HEK293 (cell line): ENCODE data around the gene NEXN.

ENCODE experiments used
- HOXA7 ChIP-seq: sonication (generic); formaldehyde crosslinking; IDR thresholded peaks from 2 replicates; pipeline ENCODE4 v1.8.1; 2022; ENCODE audit warnings: missing genetic modification reagents, borderline replicate concordance
- KLF10 ChIP-seq: fragments of 450-650 bp; IDR thresholded peaks from 2 replicates; pipeline ENCODE4 v1.5.1; 2018; ENCODE audit warnings: missing biosample characterization, mild to moderate bottlenecking, missing genetic modification characterization
- KLF16 ChIP-seq: fragments of 450-650 bp; formaldehyde crosslinking; IDR thresholded peaks from 2 replicates; pipeline ENCODE4 v1.5.1; 2017; ENCODE audit warnings: missing biosample characterization, missing genetic modification characterization
- YY2 ChIP-seq: fragments of 450-650 bp; formaldehyde crosslinking; IDR thresholded peaks from 2 replicates; pipeline ENCODE4 v1.5.1; 2016; ENCODE audit warnings: missing biosample characterization, missing genetic modification characterization
- ZBTB49 ChIP-seq: fragments of 450-650 bp; formaldehyde crosslinking; IDR thresholded peaks from 2 replicates; pipeline ENCODE4 v1.5.1; 2016; ENCODE audit warnings: missing biosample characterization, missing genetic modification characterization, low read depth
- ZFHX2 ChIP-seq: fragments of 450-650 bp; formaldehyde crosslinking; conservative IDR thresholded peaks from 2 replicates; pipeline ENCODE4 v1.5.1; 2016; ENCODE audit warnings: missing biosample characterization, missing genetic modification characterization
- ZNF121 ChIP-seq: fragments of 450-650 bp; formaldehyde crosslinking; IDR thresholded peaks from 2 replicates; pipeline ENCODE4 v1.5.1; 2016; ENCODE audit warnings: missing biosample characterization, missing genetic modification characterization
- ZNF133 ChIP-seq: fragments of 450-650 bp; formaldehyde crosslinking; IDR thresholded peaks from 2 replicates; pipeline ENCODE4 v1.5.1; 2016; ENCODE audit warnings: missing biosample characterization, missing genetic modification characterization
- ZNF138 ChIP-seq: fragments of 450-650 bp; formaldehyde crosslinking; IDR thresholded peaks from 2 replicates; pipeline ENCODE4 v1.5.1; 2016; ENCODE audit warnings: missing biosample characterization, missing genetic modification characterization, borderline replicate concordance
- ZNF146 ChIP-seq: fragments of 450-650 bp; formaldehyde crosslinking; IDR thresholded peaks from 2 replicates; pipeline ENCODE4 v1.5.1; 2016; ENCODE audit warnings: missing biosample characterization, missing genetic modification characterization
- ZNF169 ChIP-seq: fragments of 450-650 bp; formaldehyde crosslinking; IDR thresholded peaks from 2 replicates; pipeline ENCODE4 v1.5.1; 2016; ENCODE audit warnings: missing biosample characterization, missing genetic modification characterization
- ZNF174 ChIP-seq: fragments of 450-650 bp; formaldehyde crosslinking; IDR thresholded peaks from 2 replicates; pipeline ENCODE4 v1.5.0; 2017; ENCODE audit warnings: missing biosample characterization, mild to moderate bottlenecking, missing genetic modification characterization
- ZNF214 ChIP-seq: fragments of 450-650 bp; formaldehyde crosslinking; IDR thresholded peaks from 2 replicates; pipeline ENCODE4 v1.5.1; 2017; ENCODE audit warnings: missing biosample characterization, mild to moderate bottlenecking, missing genetic modification characterization, borderline replicate concordance
- ZNF266 ChIP-seq: fragments of 450-650 bp; formaldehyde crosslinking; IDR thresholded peaks from 2 replicates; pipeline ENCODE4 v1.5.1; 2016; ENCODE audit warnings: missing biosample characterization, missing genetic modification characterization, low read depth
- ZNF335 ChIP-seq: fragments of 450-650 bp; formaldehyde crosslinking; conservative IDR thresholded peaks from 2 replicates; pipeline ENCODE4 v1.5.1; 2016; ENCODE audit warnings: missing biosample characterization, missing genetic modification characterization
- ZNF37A ChIP-seq: fragments of 450-650 bp; IDR thresholded peaks from 2 replicates; pipeline ENCODE4 v1.5.1; 2018; ENCODE audit warnings: missing biosample characterization, missing genetic modification characterization
- ZNF391 ChIP-seq: fragments of 450-650 bp; formaldehyde crosslinking; IDR thresholded peaks from 2 replicates; pipeline ENCODE4 v1.5.1; 2016; ENCODE audit warnings: low read depth, missing biosample characterization, missing genetic modification characterization, borderline replicate concordance
- ZNF398 ChIP-seq: fragments of 450-650 bp; formaldehyde crosslinking; IDR thresholded peaks from 2 replicates; pipeline ENCODE4 v1.5.1; 2017; ENCODE audit warnings: missing biosample characterization, missing genetic modification characterization
- ZNF416 ChIP-seq: fragments of 450-650 bp; formaldehyde crosslinking; IDR thresholded peaks from 2 replicates; pipeline ENCODE4 v1.5.1; 2016; ENCODE audit warnings: missing biosample characterization, missing genetic modification characterization
- ZNF473 ChIP-seq: fragments of 450-650 bp; formaldehyde crosslinking; IDR thresholded peaks from 2 replicates; pipeline ENCODE4 v1.5.1; 2017; ENCODE audit warnings: missing biosample characterization, missing genetic modification characterization
- ZNF555 ChIP-seq: fragments of 450-650 bp; formaldehyde crosslinking; conservative IDR thresholded peaks from 2 replicates; pipeline ENCODE4 v1.5.1; 2017; ENCODE audit warnings: missing biosample characterization, mild to moderate bottlenecking, missing genetic modification characterization, inconsistent platforms
- ZNF561 ChIP-seq: fragments of 450-650 bp; IDR thresholded peaks from 2 replicates; pipeline ENCODE4 v1.5.1; 2018; ENCODE audit warnings: missing biosample characterization, missing genetic modification characterization, borderline replicate concordance
- ZNF596 ChIP-seq: fragments of 450-650 bp; IDR thresholded peaks from 2 replicates; pipeline ENCODE4 v1.5.0; 2018; ENCODE audit warnings: missing biosample characterization, mild to moderate bottlenecking, missing genetic modification characterization, moderate library complexity
- ZNF600 ChIP-seq: fragments of 450-650 bp; formaldehyde crosslinking; IDR thresholded peaks from 2 replicates; pipeline ENCODE4 v1.5.1; 2016; ENCODE audit warnings: missing biosample characterization, missing genetic modification characterization
- ZNF658 ChIP-seq: fragments of 450-650 bp; formaldehyde crosslinking; IDR thresholded peaks from 2 replicates; pipeline ENCODE4; 2016; ENCODE audit warnings: missing biosample characterization, missing genetic modification characterization
- ZNF670 ChIP-seq: fragments of 450-650 bp; formaldehyde crosslinking; IDR thresholded peaks from 2 replicates; pipeline ENCODE4 v1.5.1; 2016; ENCODE audit warnings: missing biosample characterization, missing genetic modification characterization, low read depth
- ZNF768 ChIP-seq: fragments of 450-650 bp; formaldehyde crosslinking; IDR thresholded peaks from 2 replicates; pipeline ENCODE4 v1.5.1; 2018; ENCODE audit warnings: missing biosample characterization, mild to moderate bottlenecking, missing genetic modification characterization
- ZNF785 ChIP-seq: fragments of 450-650 bp; formaldehyde crosslinking; IDR thresholded peaks from 2 replicates; pipeline ENCODE4 v1.5.1; 2016; ENCODE audit warnings: missing biosample characterization, missing genetic modification characterization
- ZSCAN16 ChIP-seq: fragments of 450-650 bp; formaldehyde crosslinking; IDR thresholded peaks from 2 replicates; pipeline ENCODE4 v1.5.1; 2016; ENCODE audit warnings: missing biosample characterization, missing genetic modification characterization
- ZSCAN5A ChIP-seq: fragments of 450-650 bp; formaldehyde crosslinking; IDR thresholded peaks from 2 replicates; pipeline ENCODE4 v1.5.1; 2016; ENCODE audit warnings: missing biosample characterization, missing genetic modification characterization
- ZXDB ChIP-seq: fragments of 450-650 bp; formaldehyde crosslinking; IDR thresholded peaks from 2 replicates; pipeline ENCODE4 v1.5.1; 2016; ENCODE audit warnings: missing biosample characterization, missing genetic modification characterization
- TF ChIP-seq, protein P1 (sequence below): fragments of 450-650 bp; IDR thresholded peaks from 2 replicates; pipeline ENCODE4 v1.5.1; 2018; ENCODE audit warnings: missing biosample characterization, mild to moderate bottlenecking, missing genetic modification characterization
- TF ChIP-seq, protein P2 (sequence below): fragments of 450-650 bp; formaldehyde crosslinking; IDR thresholded peaks from 2 replicates; pipeline ENCODE4; 2016; ENCODE audit warnings: missing biosample characterization, missing genetic modification characterization

Gene NEXN

GRCh38 chr1:77888781-77889642 lies 588 bp downstream of the NEXN start (continued):
- TF ChIP-seq ZNF768 (tag by site-specific recombination) (no peak), ZSCAN5A (no peak), ZNF174 (no peak), ZFHX2 (tag by site-specific recombination) (no peak), KLF10 (tag by site-specific recombination) (no peak), ZNF335 (tag by site-specific recombination) (peak; percentile 78), ZNF555 (tag by site-specific recombination) (no peak), ZNF670 (no peak), ZNF266 (tag by site-specific recombination) (no peak), ZNF658 (no peak), ZNF121 (tag by site-specific recombination) (no peak; the same call in 1 of the 2 replicates), ZNF600 (peak; percentile 3; the same call in 1 of the 2 replicates), ZNF416 (tag by site-specific recombination) (no peak), ZNF146 (tag by site-specific recombination) (no peak), HOXA7 (CRISPR knock-in tag) (no peak), ZNF785 (tag by site-specific recombination) (no peak), ZXDB (peak; percentile 82), ZNF391 (tag by site-specific recombination) (no peak), KLF16 (tag by site-specific recombination) (no peak), ZNF596 (no peak), ZNF398 (peak; percentile 76), ZBTB49 (tag by site-specific recombination) (no peak), YY2 (tag by site-specific recombination) (no peak), ZNF473 (tag by site-specific recombination) (no peak), ZNF138 (no peak), ZNF561 (tag by site-specific recombination) (peak; percentile 47; the same call in 1 of the 2 replicates), ZSCAN16 (tag by site-specific recombination) (no peak), ZNF133 (tag by site-specific recombination) (no peak), ZNF37A (tag by site-specific recombination) (no peak), ZNF214 (tag by site-specific recombination) (no peak), ZNF169 (tag by site-specific recombination) (no peak)
- TF ChIP-seq, protein P1, sequence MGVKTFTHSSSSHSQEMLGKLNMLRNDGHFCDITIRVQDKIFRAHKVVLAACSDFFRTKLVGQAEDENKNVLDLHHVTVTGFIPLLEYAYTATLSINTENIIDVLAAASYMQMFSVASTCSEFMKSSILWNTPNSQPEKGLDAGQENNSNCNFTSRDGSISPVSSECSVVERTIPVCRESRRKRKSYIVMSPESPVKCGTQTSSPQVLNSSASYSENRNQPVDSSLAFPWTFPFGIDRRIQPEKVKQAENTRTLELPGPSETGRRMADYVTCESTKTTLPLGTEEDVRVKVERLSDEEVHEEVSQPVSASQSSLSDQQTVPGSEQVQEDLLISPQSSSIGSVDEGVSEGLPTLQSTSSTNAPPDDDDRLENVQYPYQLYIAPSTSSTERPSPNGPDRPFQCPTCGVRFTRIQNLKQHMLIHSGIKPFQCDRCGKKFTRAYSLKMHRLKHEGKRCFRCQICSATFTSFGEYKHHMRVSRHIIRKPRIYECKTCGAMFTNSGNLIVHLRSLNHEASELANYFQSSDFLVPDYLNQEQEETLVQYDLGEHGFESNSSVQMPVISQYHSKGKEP = no peak
- TF ChIP-seq, protein P2, sequence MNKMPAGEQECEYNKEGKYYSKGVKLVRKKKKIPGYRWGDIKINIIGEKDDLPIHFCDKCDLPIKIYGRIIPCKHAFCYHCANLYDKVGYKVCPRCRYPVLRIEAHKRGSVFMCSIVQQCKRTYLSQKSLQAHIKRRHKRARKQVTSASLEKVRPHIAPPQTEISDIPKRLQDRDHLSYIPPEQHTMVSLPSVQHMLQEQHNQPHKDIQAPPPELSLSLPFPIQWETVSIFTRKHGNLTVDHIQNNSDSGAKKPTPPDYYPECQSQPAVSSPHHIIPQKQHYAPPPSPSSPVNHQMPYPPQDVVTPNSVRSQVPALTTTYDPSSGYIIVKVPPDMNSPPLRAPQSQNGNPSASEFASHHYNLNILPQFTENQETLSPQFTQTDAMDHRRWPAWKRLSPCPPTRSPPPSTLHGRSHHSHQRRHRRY = no peak
